Thoracic aorta (tissue), 2 donors: ENCODE results near the gene FGGY. TPM values are rescaled to one million over a fixed set of nuclear protein-coding genes. Genes with fewer than 3 reads are reported as not detected.
"Not testable (repeated sequence)": the region's sequence is repeated elsewhere in the genome, so short reads cannot be mapped to it uniquely, and the experiment has no call there.

Experiments used
- ATAC-seq: fragments of 150-250 bp; one replicate; pipeline ENCODE4 v1.8.0; 2017; ENCODE audit warnings: low read depth; ENCODE audit not compliant: insufficient number of reproducible peaks, low FRiP score
- DNase-seq: peaks from one replicate; pipeline ENCODE4 v3.0.0-alpha.2; 2020; ENCODE audit warnings: low spot score
- H3K27ac ChIP-seq, 2 donors: fragments of 200-600 bp; sonication (generic); 1 replicate in 1 of 2; 2 replicates in 1 of 2; pipeline ENCODE4 v1.5.1; 2016; ENCODE audit warnings: mild to moderate bottlenecking in 2 of 2, moderate library complexity in 2 of 2
- H3K27me3 ChIP-seq: fragments of 200-600 bp; sonication (generic); replicated peaks from 2 replicates; pipeline ENCODE4 v1.6.0; 2016; ENCODE audit warnings: mild to moderate bottlenecking; ENCODE audit not compliant: insufficient read depth
- H3K36me3 ChIP-seq: fragments of 200-600 bp; sonication (generic); one replicate; pipeline ENCODE4 v1.5.1; 2016
- H3K4me1 ChIP-seq, 2 donors: fragments of 200-600 bp; sonication (generic); 1 replicate in 1 of 2; 2 replicates in 1 of 2; pipeline versions ENCODE4 v1.5.1 to v1.6.0; 2016; ENCODE audit warnings: low read depth in 2 of 2, mild to moderate bottlenecking in 1 of 2; ENCODE audit not compliant: control insufficient read depth in 1 of 2
- H3K4me3 ChIP-seq: fragments of 200-600 bp; sonication (generic); 2 replicates; pipeline ENCODE4 v1.5.1; 2016; ENCODE audit warnings: mild to moderate bottlenecking
- H3K9me3 ChIP-seq: fragments of 200-600 bp; sonication (generic); 2 replicates; pipeline ENCODE4 v1.5.1; 2016
- CTCF ChIP-seq: fragments of 200-600 bp; sonication (generic); IDR thresholded peaks from one replicate; pipeline ENCODE4 v1.5.1; 2019; ENCODE audit warnings: antibody characterized with exemption
- total RNA-seq, 2 donors: library from RNA; depleted of rRNA; stranded (reverse); fragments of >200 nt; gene quantifications; one replicate each; pipeline versions ENCODE4 v1.1.0 to v1.2.3, GENCODE V29; 2016

The FGGY gene
- total RNA-seq, 2 donors from 2014 or later, result 6.5 to 9.9 TPM

- H3K4me1 ChIP-seq, result no peaks in the 10 kb centered on the region
- no peak overlapping the region for H3K27ac ChIP-seq
- no peaks in the 10 kb centered on the region for H3K27me3 ChIP-seq
- no peak for ATAC-seq
- no peaks in the 10 kb centered on the region for H3K9me3 ChIP-seq
- no peak overlapping the region for H3K4me3 ChIP-seq
- DNase-seq, result no peak
- H3K36me3 ChIP-seq, result peaks cover 2% of the 10 kb centered on the region
- TF ChIP-seq CTCF, result no peak
These were observed 308.9 kb downstream of the FGGY start for GRCh38 chr1:59605761-59606160.

GRCh38 chr1:59609245-59609644 lies 312.4 kb downstream of the FGGY start:
- no peak for ATAC-seq
- H3K4me3 ChIP-seq, result no peak overlapping the region
- peaks cover 2% of the 10 kb centered on the region for H3K36me3 ChIP-seq
- no peak for TF ChIP-seq CTCF
- H3K27me3 ChIP-seq, result no peaks in the 10 kb centered on the region
- DNase-seq, result no peak
- H3K27ac ChIP-seq, result no peak overlapping the region
- H3K4me1 ChIP-seq, result no peaks in the 10 kb centered on the region
- no peaks in the 10 kb centered on the region for H3K9me3 ChIP-seq

- ATAC-seq, H3K4me3 ChIP-seq, H3K27me3 ChIP-seq, H3K27ac ChIP-seq, H3K9me3 ChIP-seq, H3K36me3 ChIP-seq, DNase-seq, H3K4me1 ChIP-seq: not testable (repeated sequence)
These were observed 313.6 kb downstream of the FGGY start for GRCh38 chr1:59610499-59610898.

GRCh38 chr1:59617434-59617833 lies 320.5 kb downstream of the FGGY start:
- ATAC-seq (no peak), DNase-seq (no peak)
- no peak overlapping the region for H3K27ac ChIP-seq
- no peaks in the 10 kb centered on the region for H3K36me3 ChIP-seq
- no peaks in the 10 kb centered on the region for H3K4me1 ChIP-seq
- H3K9me3 ChIP-seq, result no peaks in the 10 kb centered on the region
- no peak overlapping the region for H3K4me3 ChIP-seq
- no peaks in the 10 kb centered on the region for H3K27me3 ChIP-seq
- no peak for TF ChIP-seq CTCF

- no peaks in the 10 kb centered on the region for H3K9me3 ChIP-seq
- no peak for TF ChIP-seq CTCF
- no peak overlapping the region for H3K4me3 ChIP-seq
- DNase-seq, result no peak
- H3K36me3 ChIP-seq, result no peaks in the 10 kb centered on the region
- no peak overlapping the region for H3K27ac ChIP-seq
- H3K27me3 ChIP-seq, result no peaks in the 10 kb centered on the region
- H3K4me1 ChIP-seq, result no peaks in the 10 kb centered on the region
- no peak for ATAC-seq
These were observed 322.7 kb downstream of the FGGY start for GRCh38 chr1:59619557-59619956.

GRCh38 chr1:59625384-59625783 lies 328.5 kb downstream of the FGGY start:
- TF ChIP-seq CTCF, result no peak

More at GRCh38 chr1:59625384-59625783, 328.5 kb downstream of the FGGY start:
- no peaks in the 10 kb centered on the region for H3K36me3 ChIP-seq
- H3K9me3 ChIP-seq, result no peaks in the 10 kb centered on the region
- H3K27ac ChIP-seq, result no peak overlapping the region
- DNase-seq, result no peak
- H3K4me1 ChIP-seq, result no peaks in the 10 kb centered on the region
- no peaks in the 10 kb centered on the region for H3K27me3 ChIP-seq
- no peak for ATAC-seq
- H3K4me3 ChIP-seq, result no peak overlapping the region
